ENCODE data around the gene UNC5A. TPM values are rescaled to one million over a fixed set of nuclear protein-coding genes. Genes with fewer than 3 reads are reported as not detected.

UNC5A gene
- total RNA-seq, 2 experiments from 2014 or later = not detected

DNA sequence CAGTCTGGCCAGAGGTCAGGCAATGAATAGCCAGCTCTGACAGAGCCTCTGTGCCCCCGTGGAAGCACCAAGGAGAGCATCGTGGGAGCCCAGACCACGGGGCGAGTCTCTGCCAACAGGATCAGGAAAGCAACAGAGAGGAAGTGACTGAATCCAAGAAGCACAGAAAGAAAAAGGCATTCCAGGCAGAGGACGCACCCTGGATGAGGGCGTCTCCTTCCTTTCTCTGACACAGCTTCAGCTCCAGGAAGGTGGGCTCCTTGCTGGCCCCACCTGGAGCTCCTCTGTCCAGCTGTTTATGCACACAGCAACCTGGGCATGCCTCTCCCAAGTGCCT is 72.2 kb downstream of the UNC5A start:
- CTCF ChIA-PET = interaction anchor here (1.5 kb wide), 1 partner anchor 16 kb away, joined by 6 read pairs; the partner anchor contains the start of gene HK3
- POLR2A ChIA-PET = no interaction called here
- Mint-ChIP-seq H3K4me1 (peaks cover 7% of the 10 kb centered on the region), H3K36me3 (ENCODE audit: low read depth) (no peaks in the 10 kb centered on the region), H3K27ac (no peak overlapping the region), H3K27me3 (no peaks in the 10 kb centered on the region), H3K9me3 (no peaks in the 10 kb centered on the region), H3K4me3 (no peak overlapping the region)
- no peak for DNase-seq

- CTCF ChIA-PET = interaction anchor here (1.5 kb wide), 1 partner anchor 15 kb away, joined by 6 read pairs; the partner anchor contains the start of gene HK3
- no peaks in the 10 kb centered on the region for H3K27me3 Mint-ChIP-seq
- no peak overlapping the region for H3K27ac Mint-ChIP-seq
- DNase-seq = no peak
- H3K4me1 Mint-ChIP-seq = peaks cover 7% of the 10 kb centered on the region
- no peaks in the 10 kb centered on the region for H3K9me3 Mint-ChIP-seq
- POLR2A ChIA-PET = no interaction called here
- no peak overlapping the region for H3K4me3 Mint-ChIP-seq
- H3K36me3 Mint-ChIP-seq (ENCODE audit: low read depth) = no peaks in the 10 kb centered on the region
These were observed 73.6 kb downstream of the UNC5A start for GRCh38 chr5:176883700-176884570.

GRCh38 chr5:176884571-176884890 is 74.2 kb downstream of the UNC5A start:
- Mint-ChIP-seq H3K27me3 (no peaks in the 10 kb centered on the region), H3K4me3 (no peak overlapping the region), H3K9me3 (no peaks in the 10 kb centered on the region), H3K4me1 (peaks cover 7% of the 10 kb centered on the region), H3K36me3 (ENCODE audit: low read depth) (no peaks in the 10 kb centered on the region), H3K27ac (no peak overlapping the region)
- ChIA-PET CTCF (no interaction called here), POLR2A (no interaction called here)
- no peak for DNase-seq

DNA sequence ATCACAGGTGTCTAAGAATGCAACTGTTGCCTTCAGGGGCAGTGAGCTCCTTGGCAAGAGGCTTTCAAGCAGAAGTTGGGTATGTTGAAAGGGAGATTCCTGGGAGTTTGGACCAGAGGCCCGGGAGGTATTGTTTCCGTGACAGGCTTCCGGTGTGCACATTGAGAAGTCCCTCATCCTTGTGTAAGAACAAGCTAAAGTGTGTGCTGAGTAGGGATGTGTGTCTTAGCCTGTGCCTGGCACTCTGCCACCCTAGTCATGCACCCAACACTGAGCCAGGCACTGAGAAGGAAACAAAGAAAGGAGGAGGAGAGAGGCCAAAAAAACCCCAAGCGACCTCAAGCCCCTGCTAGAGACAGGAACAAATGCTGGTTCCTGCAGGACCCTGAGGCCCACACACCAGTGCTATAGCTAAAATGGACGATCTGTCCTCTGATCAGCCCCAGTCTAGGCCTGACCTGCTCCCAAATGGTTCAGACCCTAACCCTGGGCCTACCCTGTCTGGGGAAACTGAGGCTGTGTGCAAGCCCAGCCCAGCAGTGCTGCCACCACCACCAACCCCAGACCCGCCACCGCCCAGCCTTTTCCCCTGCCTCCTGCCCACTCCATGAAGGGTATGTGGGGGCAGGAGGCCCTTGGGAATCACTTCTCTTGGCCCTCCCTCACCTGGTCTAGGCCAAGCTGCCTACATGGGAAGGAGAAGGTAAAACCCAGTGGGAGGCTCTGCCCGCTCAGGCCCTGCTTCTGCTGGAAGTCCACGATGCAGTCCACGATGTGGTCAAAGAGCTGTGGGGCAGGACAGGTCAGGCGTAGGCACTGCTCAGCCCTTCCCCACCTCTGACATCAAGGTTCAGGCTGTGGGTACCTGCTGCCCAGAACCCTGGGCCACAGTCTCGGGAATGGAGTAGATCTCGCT is 76.2 kb downstream of the UNC5A start:
- DNase-seq = no peak
- Mint-ChIP-seq H3K27ac (no peak overlapping the region), H3K9me3 (no peaks in the 10 kb centered on the region), H3K27me3 (peaks cover under 1% of the 10 kb centered on the region), H3K4me1 (peaks cover 7% of the 10 kb centered on the region), H3K36me3 (ENCODE audit: low read depth) (no peaks in the 10 kb centered on the region), H3K4me3 (no peak overlapping the region)
- POLR2A ChIA-PET = no interaction called here
- CTCF ChIA-PET = interaction anchor here (0.6 to 1.0 kb wide), 4 partner anchors 11 to 299 kb away, joined by 3 to 6 read pairs (median 3); no protein-coding TSS in a partner anchor

GRCh38 chr5:176887252-176887849 is 77.0 kb downstream of the UNC5A start:
- Mint-ChIP-seq H3K4me1 (peaks cover 7% of the 10 kb centered on the region), H3K4me3 (no peak overlapping the region), H3K27me3 (peaks cover 3% of the 10 kb centered on the region), H3K27ac (no peak overlapping the region), H3K36me3 (ENCODE audit: low read depth) (no peaks in the 10 kb centered on the region), H3K9me3 (no peaks in the 10 kb centered on the region)
- ChIA-PET POLR2A (no interaction called here), CTCF (no interaction called here)
- DNase-seq = no peak

DNA sequence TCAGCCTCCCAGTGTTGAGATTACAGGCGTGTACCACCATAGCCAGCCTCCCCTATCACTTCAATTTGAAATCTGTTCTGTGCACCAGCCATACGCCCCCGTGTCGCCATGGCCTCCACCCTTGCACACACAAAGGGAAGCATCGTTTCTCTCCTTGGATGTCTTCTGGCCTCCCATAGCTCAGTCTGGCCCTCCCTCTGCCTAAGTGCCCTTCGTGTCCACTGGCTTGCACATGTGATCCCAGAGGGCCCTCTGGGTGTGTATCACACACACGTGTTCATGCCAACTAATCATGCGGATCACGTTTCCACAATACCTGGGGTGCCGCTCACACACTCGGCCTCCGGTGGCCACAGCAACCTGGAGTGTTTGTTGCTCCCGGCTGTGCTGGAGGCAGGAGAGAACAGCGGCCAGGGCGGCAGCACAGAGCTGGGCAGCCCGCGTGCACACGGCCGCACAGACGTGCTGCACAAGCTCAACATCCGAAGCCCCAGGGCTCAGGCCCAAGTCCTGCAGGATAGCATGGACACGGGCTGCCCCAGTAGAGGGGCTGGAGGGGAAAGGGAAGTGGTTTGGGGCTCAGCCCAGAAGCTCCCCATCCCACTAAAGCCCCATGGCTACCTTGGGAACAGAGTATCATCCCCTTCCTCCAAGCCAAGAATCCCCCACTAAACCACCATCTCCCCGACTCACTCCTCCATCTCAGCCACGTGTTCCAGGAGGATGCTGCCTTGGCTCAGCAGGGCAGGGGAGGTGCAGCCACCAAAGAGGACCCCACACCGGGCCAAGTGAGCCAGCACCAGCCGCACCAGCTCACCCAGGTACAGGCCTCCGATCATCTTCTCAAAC is 77.9 kb downstream of the UNC5A start:
- Mint-ChIP-seq H3K4me1 (peaks cover 7% of the 10 kb centered on the region), H3K9me3 (no peaks in the 10 kb centered on the region), H3K27me3 (peaks cover 3% of the 10 kb centered on the region), H3K4me3 (no peak overlapping the region), H3K27ac (no peak overlapping the region), H3K36me3 (ENCODE audit: low read depth) (no peaks in the 10 kb centered on the region)
- DNase-seq = no peak
- ChIA-PET CTCF (no interaction called here), POLR2A (interaction anchor here (0.5 kb wide), 1 partner anchor 87 kb away, joined by 4 read pairs; no protein-coding TSS in a partner anchor)

DNA sequence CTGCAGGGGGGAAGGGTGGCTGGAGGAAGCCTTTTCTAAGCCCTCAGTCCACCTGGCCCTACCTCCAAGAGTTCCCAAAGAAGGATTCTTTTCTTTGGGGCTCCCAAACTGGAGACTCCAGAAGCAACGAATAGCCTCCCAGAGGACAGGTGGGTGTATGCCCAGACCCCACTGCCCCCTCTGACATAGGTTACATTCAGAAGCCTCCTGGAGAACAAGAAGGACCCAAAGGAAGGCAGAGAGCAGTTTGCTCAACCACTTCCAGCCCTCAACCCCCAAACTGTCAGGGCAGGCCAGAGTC is 78.5 kb downstream of the UNC5A start:
- peaks cover 3% of the 10 kb centered on the region for H3K27me3 Mint-ChIP-seq
- H3K27ac Mint-ChIP-seq = no peak overlapping the region
- POLR2A ChIA-PET = interaction anchor here (0.5 kb wide), 1 partner anchor 86 kb away, joined by 4 read pairs; no protein-coding TSS in a partner anchor
- no peak for DNase-seq
- H3K9me3 Mint-ChIP-seq = no peaks in the 10 kb centered on the region
- H3K4me3 Mint-ChIP-seq = no peak overlapping the region
- peaks cover 7% of the 10 kb centered on the region for H3K4me1 Mint-ChIP-seq
- no peaks in the 10 kb centered on the region for H3K36me3 Mint-ChIP-seq (ENCODE audit: low read depth)
- CTCF ChIA-PET = no interaction called here

- H3K4me3 Mint-ChIP-seq = no peak overlapping the region
- ChIA-PET POLR2A (no interaction called here), CTCF (interaction anchor here (1.1 kb wide), 1 partner anchor 14 kb away, joined by 3 read pairs; no protein-coding TSS in a partner anchor)
- H3K27ac Mint-ChIP-seq = no peak overlapping the region
- H3K9me3 Mint-ChIP-seq = no peaks in the 10 kb centered on the region
- H3K4me1 Mint-ChIP-seq = peaks cover 6% of the 10 kb centered on the region
- no peaks in the 10 kb centered on the region for H3K36me3 Mint-ChIP-seq (ENCODE audit: low read depth)
- peaks cover 3% of the 10 kb centered on the region for H3K27me3 Mint-ChIP-seq
- no peak for DNase-seq
These were observed 79.2 kb downstream of the UNC5A start for GRCh38 chr5:176889321-176890280.

- H3K27me3 Mint-ChIP-seq = peaks cover 3% of the 10 kb centered on the region
- no peak for DNase-seq
- no peaks in the 10 kb centered on the region for H3K36me3 Mint-ChIP-seq (ENCODE audit: low read depth)
- ChIA-PET CTCF (interaction anchor here (0.6 to 1.1 kb wide), 2 partner anchors 13 to 230 kb away, joined by 3 read pairs; no protein-coding TSS in a partner anchor), POLR2A (no interaction called here)
- no peaks in the 10 kb centered on the region for H3K9me3 Mint-ChIP-seq
- no peak overlapping the region for H3K27ac Mint-ChIP-seq
- no peaks in the 10 kb centered on the region for H3K4me1 Mint-ChIP-seq
- no peak overlapping the region for H3K4me3 Mint-ChIP-seq
These were observed 80.3 kb downstream of the UNC5A start for GRCh38 chr5:176890455-176891330.

DNA sequence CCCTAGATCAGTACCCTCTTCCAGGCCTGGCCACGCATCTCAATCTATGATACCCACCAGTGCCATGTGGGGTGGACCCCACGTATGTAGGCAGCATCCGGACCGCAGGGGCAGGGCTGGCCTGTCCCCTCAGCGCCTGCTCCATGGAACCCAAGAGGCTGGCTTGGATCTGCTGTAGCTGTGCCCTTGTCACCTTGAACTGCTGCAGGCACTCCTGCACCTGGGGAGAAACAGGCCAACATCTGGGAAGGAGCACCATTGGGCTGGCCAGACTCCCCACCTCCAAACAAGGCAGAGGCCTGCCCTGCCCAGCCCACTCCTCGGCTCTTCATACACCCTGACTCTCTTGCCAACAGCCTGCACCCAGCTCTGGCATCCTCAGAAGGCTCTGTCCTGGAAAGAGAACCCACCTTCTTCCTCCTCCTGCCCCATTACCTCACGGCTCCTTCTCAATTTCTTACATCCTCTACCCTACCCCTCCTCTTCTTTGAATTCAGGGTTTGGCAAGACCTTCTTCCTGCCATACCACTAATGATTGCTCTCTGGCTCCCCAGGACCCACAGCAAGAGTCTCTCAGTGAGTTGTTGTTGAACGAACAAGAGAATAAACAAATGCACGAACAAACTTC is 81.1 kb downstream of the UNC5A start:
- ChIA-PET POLR2A (no interaction called here), CTCF (interaction anchor here (1.1 kb wide), 1 partner anchor 12 kb away, joined by 3 read pairs; no protein-coding TSS in a partner anchor)
- DNase-seq = no peak
- Mint-ChIP-seq H3K36me3 (ENCODE audit: low read depth) (no peaks in the 10 kb centered on the region), H3K4me3 (no peak overlapping the region), H3K27me3 (peaks cover 3% of the 10 kb centered on the region), H3K4me1 (peaks cover 2% of the 10 kb centered on the region), H3K27ac (no peak overlapping the region), H3K9me3 (no peaks in the 10 kb centered on the region)
